Stimulated activated CD4-positive, alpha-beta T cell treated with anti-CD3 and anti-CD28 coated beads, Interleukin-4, amount 100 ng/mL, for 48 hours (primary cell): ENCODE measurements around the gene TGFBR3L.
"Not testable (repeated sequence)": the region's sequence is repeated elsewhere in the genome, so short reads cannot be mapped to it uniquely, and the experiment has no call there.

Source experiments
- DNase-seq, 2 donors: peaks; one replicate each; pipeline ENCODE4 v3.0.0-alpha.2; 2020; ENCODE audit warnings: low read depth in 2 of 2

The TGFBR3L gene

GRCh38 chr19:7917267-7918061 lies 2.8 kb downstream of the TGFBR3L start:
- DNase-seq, result peak in 1 of 2 donors; percentile 52

GRCh38 chr19:7918062-7918614 lies 3.5 kb downstream of the TGFBR3L start:
- not testable (repeated sequence) for DNase-seq

- no peak for DNase-seq
These were observed 4.2 kb downstream of the TGFBR3L start for GRCh38 chr19:7918615-7919421.

- DNase-seq, result peak; percentile 95
These were observed 5.2 kb downstream of the TGFBR3L start, which contains the start of gene SNAPC2 for GRCh38 chr19:7919610-7920518. Gene SNAPC2, plus strand, starts transcription at chr19:7920338. Its CDS starts 29 bp downstream, at chr19:7920367.

GRCh38 chr19:7920519-7921301 lies 6.1 kb downstream of the TGFBR3L start:
- peak; percentile 99 to 100 for DNase-seq

- DNase-seq, result no peak
These were observed 6.8 kb downstream of the TGFBR3L start for GRCh38 chr19:7921302-7921966.

- DNase-seq, result no peak
These were observed 7.6 kb downstream of the TGFBR3L start for GRCh38 chr19:7921967-7922835.

GRCh38 chr19:7922836-7923195 lies 8.2 kb downstream of the TGFBR3L start:
- no peak for DNase-seq

GRCh38 chr19:7923295-7924191 lies 8.9 kb downstream of the TGFBR3L start:
- no peak for DNase-seq

GRCh38 chr19:7924241-7924640 lies 9.6 kb downstream of the TGFBR3L start:
- DNase-seq, result no peak

GRCh38 chr19:7924651-7925170 lies 10.1 kb downstream of the TGFBR3L start:
- no peak for DNase-seq

- peak; percentile 74 to 81 for DNase-seq
These were observed 10.7 kb downstream of the TGFBR3L start for GRCh38 chr19:7925171-7925851.

GRCh38 chr19:7926021-7926726 lies 11.5 kb downstream of the TGFBR3L start, which contains the start of gene CTXN1:
Gene CTXN1, minus strand, starts transcription at chr19:7926135. Its CDS starts 597 bp downstream, at chr19:7925538.
- peak; percentile 70 to 76 for DNase-seq

- DNase-seq, result no peak
These were observed 12.3 kb downstream of the TGFBR3L start for GRCh38 chr19:7926727-7927604.

- DNase-seq, result no peak
These were observed 13.1 kb downstream of the TGFBR3L start for GRCh38 chr19:7927605-7928333.
